Urinary bladder (tissue), 4 donors: ENCODE results near the gene PDHX. TPM values are rescaled to one million over a fixed set of nuclear protein-coding genes. Genes with fewer than 3 reads are reported as not detected.
"Not testable (repeated sequence)": the region's sequence is repeated elsewhere in the genome, so short reads cannot be mapped to it uniquely, and the experiment has no call there.

ENCODE experiments used
- DNase-seq: peaks from one replicate; pipeline ENCODE4 v3.0.0-alpha.2; 2015; ENCODE audit errors: extremely low spot score
- H3K27ac ChIP-seq: one replicate; pipeline ENCODE4 v1.5.1; 2013; ENCODE audit warnings: low read depth, mild to moderate bottlenecking, moderate library complexity
- H3K36me3 ChIP-seq: one replicate; pipeline ENCODE4 v1.6.1; 2013; ENCODE audit warnings: mild to moderate bottlenecking, moderate library complexity; ENCODE audit not compliant: insufficient read depth
- H3K4me1 ChIP-seq: one replicate; pipeline ENCODE4 v1.6.1; 2013; ENCODE audit warnings: mild to moderate bottlenecking, moderate library complexity; ENCODE audit not compliant: insufficient read depth
- H3K4me3 ChIP-seq: one replicate; pipeline ENCODE4 v1.5.1; 2013; ENCODE audit warnings: low read depth, low read length
- WGBS: extraction: QIAGEN DNeasy Blood & Tissue Kit; methylation state at CpG from one replicate; pipeline ENCODE4 v1.1.7; 2013; 5-methylcytosine and 5-hydroxymethylcytosine counted together
- polyA plus RNA-seq: library from polyadenylated mRNA; stranded (reverse); fragments of 200-250 nt; gene quantifications from one replicate; pipeline ENCODE4 v1.2.3, GENCODE V29; 2013
- total RNA-seq: library from RNA; depleted of rRNA; stranded (reverse); fragments of >200 nt; gene quantifications from one replicate; pipeline ENCODE4 v1.2.3, GENCODE V29; 2014
- donor health status: healthy with polysubstance abuse.
- donor health status: healthy.

Gene PDHX
- total RNA-seq: 37.8 TPM
- 25.3 TPM for polyA plus RNA-seq

DNA sequence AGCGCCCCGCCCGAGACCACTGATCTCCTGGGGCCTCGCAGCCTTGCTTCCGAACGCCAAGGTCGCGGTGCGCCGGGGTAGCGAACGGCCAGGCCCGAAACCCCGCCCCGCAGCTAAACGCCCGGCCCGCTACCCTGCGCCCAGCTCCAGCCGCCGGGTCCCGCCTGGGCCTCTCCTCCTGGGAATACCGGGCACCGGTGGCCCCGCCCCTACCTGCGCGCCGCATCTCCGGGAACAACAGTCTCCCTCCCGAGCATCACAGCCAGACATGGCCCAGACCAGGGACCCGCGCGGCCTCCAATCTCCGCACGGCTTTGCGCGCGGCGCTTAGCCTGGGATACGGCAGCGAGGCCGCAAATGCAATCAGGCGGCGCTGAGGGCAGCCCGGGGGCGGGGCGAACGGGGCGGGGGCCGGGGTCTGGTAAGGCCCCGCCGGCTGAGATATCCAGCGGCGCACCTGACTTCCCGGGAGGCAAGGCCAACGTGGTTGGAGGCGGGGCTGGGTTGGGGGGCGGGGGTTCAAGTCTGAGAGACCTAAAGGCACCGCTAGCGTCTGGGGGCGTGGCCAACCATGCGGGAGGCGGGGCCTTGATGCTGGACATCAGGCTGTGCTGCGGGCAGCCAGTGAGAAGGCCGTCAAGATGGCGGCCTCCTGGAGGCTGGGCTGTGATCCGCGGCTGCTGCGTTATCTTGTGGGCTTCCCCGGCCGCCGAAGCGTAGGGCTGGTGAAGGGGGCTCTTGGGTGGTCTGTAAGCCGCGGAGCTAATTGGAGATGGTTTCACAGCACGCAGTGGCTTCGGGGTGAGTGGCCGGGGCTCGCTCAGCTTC is at the start of gene PDHX, which contains the start of gene APIP:
Gene PDHX, plus strand, starts transcription at position 604 of the 828 bp plus-strand sequence. Its CDS starts 38 bp downstream, at position 642.
Gene APIP, minus strand, starts transcription at position 365 of the 828 bp plus-strand sequence. Its CDS starts 95 bp downstream, at position 270.
- peak within 1 kb of the TSS; percentile 68 for H3K4me3 ChIP-seq
- peak; percentile 91 for DNase-seq
- peaks cover 1% of the 10 kb centered on the region for H3K36me3 ChIP-seq
- H3K27ac ChIP-seq: peak within 1 kb of the TSS; percentile 90
- WGBS: under 1% methylated on average over 79 of the region's 79 CpGs
- H3K4me1 ChIP-seq: no peaks in the 10 kb centered on the region

DNA sequence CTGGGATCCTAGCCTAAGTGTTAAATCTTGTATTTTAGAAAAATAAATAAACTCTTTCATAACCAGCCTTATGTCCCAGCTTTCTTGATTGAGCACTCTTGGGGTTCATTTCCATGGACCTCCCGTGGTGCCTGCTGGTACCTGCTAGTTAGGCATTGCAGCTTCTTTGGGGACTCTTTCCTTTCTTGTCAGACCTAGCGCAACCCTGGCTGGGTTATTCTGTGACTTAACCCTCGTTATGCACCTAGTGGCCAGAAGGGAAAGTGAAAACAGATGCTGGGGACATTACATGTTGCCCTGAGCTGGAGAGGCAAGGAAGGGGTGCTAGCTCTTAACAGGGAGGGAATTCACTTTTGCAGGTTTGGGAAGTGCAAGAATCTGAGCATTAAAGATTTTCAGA is 47.0 kb upstream of the PDHX start:
- Histone ChIP-seq H3K4me1 (no peaks in the 10 kb centered on the region), H3K27ac (no peak overlapping the region), H3K4me3 (no peak overlapping the region), H3K36me3 (no peaks in the 10 kb centered on the region)
- 71% methylated on average over 3 of the region's 3 CpGs for WGBS
- DNase-seq: no peak

DNA sequence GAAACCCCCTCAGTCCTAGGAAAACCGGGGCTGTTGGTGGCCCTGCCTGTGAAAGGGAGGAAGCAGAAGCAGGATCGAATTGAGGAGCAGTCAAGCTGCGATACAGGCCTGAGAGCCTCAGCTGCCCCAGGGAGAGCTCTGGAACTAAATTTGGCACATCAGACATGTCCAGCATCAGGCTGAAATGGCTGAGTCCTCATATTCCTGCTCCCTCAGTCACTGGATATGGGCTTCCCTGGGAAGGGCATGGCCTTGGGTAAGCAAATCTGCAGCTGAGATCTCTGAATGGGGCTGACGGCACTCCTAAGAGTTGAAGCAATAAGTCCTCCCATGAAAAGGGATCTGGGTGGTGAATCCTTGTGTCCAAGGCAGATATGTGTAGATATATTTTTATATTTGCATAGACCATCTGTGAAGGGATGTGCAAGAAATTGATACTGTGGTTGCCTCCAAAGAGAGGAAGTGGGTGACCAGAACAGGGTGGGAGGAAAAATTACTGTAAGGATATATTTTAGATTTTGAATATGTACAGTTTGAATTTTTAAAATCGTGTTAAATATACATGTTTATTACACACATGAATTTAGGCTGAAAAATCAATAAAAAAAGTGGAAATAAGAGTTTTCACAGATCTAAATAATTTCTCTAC is 45.7 kb upstream of the PDHX start:
- Histone ChIP-seq H3K27ac (no peak overlapping the region), H3K4me1 (no peaks in the 10 kb centered on the region), H3K36me3 (no peaks in the 10 kb centered on the region), H3K4me3 (no peak overlapping the region)
- WGBS: 89% methylated on average over 5 of the region's 5 CpGs
- DNase-seq: no peak

DNA sequence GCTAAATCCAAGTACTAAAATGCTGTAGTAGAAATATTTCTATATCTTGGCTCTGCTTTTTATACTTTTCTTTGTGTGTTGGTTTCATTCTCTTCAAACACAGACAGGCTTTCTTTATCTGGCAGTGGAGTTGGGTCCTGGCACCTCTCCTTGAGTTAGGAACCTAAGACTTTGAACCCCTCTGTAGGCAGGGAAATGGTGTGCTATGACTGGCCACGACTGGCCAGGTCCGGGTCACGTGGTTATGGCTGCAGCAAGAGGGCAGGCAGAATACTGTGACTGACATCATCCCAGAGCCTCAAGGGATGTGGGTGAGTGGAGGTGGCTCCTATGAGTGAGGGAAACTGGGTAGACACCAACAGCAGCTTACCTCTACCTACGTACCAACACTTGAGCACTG is 42.2 kb upstream of the PDHX start:
- 95% methylated on average over 4 of the region's 4 CpGs for WGBS
- no peaks in the 10 kb centered on the region for H3K4me1 ChIP-seq
- no peak for DNase-seq

DNA sequence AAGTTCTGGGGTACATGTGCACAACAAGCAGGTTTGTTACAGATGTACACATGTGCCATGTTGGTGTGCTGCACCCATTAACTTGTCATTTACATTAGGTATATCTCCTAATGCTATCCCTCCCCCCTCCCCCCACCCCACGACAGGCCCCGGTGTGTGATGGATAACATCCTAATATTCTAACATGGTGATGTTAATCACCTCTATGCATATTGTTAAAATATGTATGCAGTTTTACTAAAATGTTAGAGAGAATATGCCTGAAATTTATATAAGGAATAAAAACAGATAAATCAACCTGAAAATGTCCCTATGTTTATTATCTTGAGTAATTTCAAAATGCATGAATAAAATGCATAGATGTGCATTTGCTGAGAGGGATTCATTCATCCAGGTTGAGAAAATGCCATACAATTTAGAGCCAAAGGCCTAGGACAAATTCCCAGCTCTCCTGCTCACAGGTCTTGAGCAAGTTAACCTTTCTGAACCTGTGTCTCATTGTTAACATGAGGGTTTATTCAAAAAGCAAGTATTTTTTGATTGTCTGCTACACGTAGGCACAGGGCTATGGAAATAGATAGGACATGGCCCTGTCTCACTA is 38.9 kb upstream of the PDHX start:
- Histone ChIP-seq H3K27ac (no peak overlapping the region), H3K4me3 (no peak overlapping the region), H3K36me3 (no peaks in the 10 kb centered on the region), H3K4me1 (no peaks in the 10 kb centered on the region)
- DNase-seq: no peak
- 95% methylated on average over 3 of the region's 3 CpGs for WGBS

More for the DNA sequence above, 42.2 kb upstream of the PDHX start:
- Histone ChIP-seq H3K27ac (no peak overlapping the region), H3K4me3 (no peak overlapping the region), H3K36me3 (no peaks in the 10 kb centered on the region)

DNA sequence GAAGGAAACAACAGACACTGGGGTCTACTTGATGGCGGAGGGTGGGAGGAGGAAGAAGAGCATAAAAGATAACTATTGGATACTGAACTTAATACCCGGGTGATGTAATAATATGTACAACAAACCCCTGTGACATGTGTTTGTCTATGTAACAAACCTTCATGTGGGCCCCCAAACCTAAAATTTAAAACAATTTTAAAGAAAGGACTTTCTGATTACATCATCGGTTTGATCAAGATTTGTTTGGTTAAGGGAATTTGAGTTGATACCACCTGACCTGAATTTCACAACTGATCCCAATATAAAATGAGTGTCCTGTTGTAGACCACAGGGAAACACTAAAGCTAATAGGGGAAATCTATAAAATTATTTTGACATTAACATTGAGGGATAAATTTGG is 34.5 kb upstream of the PDHX start:
- over 99% methylated on average over 3 of the region's 3 CpGs for WGBS
- no peaks in the 10 kb centered on the region for H3K4me1 ChIP-seq
- no peak overlapping the region for H3K4me3 ChIP-seq
- H3K36me3 ChIP-seq: peaks cover under 1% of the 10 kb centered on the region
- H3K27ac ChIP-seq: no peak overlapping the region
- no peak for DNase-seq

DNA sequence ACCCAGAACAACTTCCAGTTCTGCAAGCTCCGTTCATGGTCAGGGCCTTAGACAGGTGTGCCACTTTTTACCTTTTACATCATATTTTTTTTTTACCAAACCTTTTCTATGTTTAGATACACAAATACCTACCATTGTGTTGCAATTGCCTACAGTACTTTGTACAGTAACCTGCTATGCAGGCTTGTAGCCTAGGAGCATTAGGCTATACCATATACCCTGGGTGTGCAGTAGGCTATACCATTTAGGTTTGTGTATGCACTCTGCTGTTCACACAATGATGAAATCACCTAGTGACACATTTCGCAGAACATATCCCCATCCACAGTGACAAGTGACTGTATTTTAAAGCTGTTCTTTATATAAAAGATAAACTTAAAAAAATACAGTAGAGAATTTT is 29.8 kb upstream of the PDHX start:
- no peak overlapping the region for H3K4me3 ChIP-seq
- 94% methylated on average over 2 of the region's 2 CpGs for WGBS
- peaks cover 2% of the 10 kb centered on the region for H3K36me3 ChIP-seq
- no peak for DNase-seq
- H3K27ac ChIP-seq: no peak overlapping the region
- no peaks in the 10 kb centered on the region for H3K4me1 ChIP-seq

DNA sequence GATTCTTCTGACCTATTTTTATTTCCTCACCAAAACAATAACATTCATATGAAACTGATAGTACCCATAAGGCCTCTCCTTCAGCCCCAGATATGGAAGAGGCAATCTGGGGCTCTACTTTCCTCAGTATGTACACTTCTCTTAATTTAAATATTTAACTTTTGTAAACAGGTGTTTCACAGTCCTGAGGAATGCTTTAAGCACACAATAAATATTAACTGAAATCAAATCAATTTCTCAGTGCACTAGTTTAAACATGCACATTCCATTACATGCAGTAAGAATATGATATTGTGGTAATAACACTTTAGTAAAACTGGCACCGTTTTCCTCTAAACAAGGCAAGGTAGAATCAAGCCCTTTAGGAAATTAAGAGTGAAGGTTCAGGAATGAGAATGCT is 29.2 kb upstream of the PDHX start:
- H3K27ac ChIP-seq: no peak overlapping the region
- WGBS: 82% methylated on average over 1 of the region's 1 CpG
- no peak for DNase-seq
- H3K36me3 ChIP-seq: peaks cover 2% of the 10 kb centered on the region
- H3K4me1 ChIP-seq: no peaks in the 10 kb centered on the region
- no peak overlapping the region for H3K4me3 ChIP-seq

DNA sequence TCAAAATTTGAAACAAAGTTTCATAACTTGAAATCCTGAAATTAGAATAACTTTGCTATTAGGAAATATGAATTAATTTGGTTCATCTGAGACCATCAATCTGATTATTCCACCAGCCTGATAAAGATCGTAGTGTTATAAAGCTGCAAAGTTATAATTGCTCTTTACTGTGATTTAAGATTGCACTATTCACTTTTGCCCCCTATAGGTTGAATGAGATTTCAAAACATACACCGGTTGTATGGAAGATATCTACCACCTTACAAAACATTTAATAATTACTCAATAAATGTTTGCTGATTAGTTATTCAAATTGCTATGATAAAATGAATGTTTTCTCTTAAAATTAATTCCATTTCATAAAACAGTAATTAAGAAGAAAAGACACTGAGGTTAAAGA is 26.3 kb upstream of the PDHX start:
- Histone ChIP-seq H3K4me3 (no peak overlapping the region), H3K36me3 (peaks cover 2% of the 10 kb centered on the region), H3K4me1 (no peaks in the 10 kb centered on the region), H3K27ac (no peak overlapping the region)
- no peak for DNase-seq
- WGBS: 56% methylated on average over 2 of the region's 2 CpGs

DNA sequence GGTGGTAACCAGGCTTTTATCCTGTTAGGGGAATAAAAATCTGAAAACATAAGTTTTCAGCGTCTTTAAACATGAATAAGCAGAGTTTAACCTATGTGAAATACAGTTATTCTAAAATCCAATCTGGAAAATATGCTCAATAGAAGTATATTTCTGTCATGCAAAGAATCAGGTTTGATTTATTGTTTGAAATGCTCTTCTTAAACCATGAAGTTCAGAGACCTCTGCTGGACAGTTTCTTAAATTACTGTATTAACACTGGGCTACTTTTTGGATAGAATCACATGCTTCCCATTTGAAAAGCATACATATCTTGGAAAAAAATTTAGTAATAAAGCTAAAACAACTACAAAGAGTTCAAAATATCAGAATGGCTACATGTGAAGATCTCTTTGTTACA is 25.6 kb upstream of the PDHX start:
- Histone ChIP-seq H3K4me3 (no peak overlapping the region), H3K27ac (no peak overlapping the region), H3K4me1 (no peaks in the 10 kb centered on the region), H3K36me3 (peaks cover 2% of the 10 kb centered on the region)
- 84% methylated on average over 1 of the region's 1 CpG for WGBS
- DNase-seq: peak; percentile 20

DNA sequence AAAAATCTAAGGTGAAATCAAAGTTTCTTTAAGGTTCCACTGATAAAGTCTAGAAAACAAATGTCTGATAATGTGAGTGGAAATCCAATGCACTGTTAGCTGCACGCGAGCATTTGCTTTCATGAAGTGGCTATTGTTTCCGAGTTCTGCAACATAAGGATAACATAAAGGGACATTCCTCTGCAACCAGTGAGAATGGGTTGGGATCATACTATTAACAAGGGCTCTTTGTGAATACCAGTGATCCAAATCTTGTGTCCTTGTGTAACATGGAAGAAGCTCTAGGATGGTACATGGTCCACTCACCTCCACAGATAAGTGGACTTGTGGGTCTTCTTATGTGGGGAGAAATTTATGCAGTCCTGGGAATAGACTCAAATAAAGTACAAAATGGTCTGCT is 24.8 kb upstream of the PDHX start:
- H3K4me1 ChIP-seq: no peaks in the 10 kb centered on the region
- 89% methylated on average over 3 of the region's 3 CpGs for WGBS
- peaks cover 2% of the 10 kb centered on the region for H3K36me3 ChIP-seq
- no peak for DNase-seq
- no peak overlapping the region for H3K4me3 ChIP-seq
- no peak overlapping the region for H3K27ac ChIP-seq

DNA sequence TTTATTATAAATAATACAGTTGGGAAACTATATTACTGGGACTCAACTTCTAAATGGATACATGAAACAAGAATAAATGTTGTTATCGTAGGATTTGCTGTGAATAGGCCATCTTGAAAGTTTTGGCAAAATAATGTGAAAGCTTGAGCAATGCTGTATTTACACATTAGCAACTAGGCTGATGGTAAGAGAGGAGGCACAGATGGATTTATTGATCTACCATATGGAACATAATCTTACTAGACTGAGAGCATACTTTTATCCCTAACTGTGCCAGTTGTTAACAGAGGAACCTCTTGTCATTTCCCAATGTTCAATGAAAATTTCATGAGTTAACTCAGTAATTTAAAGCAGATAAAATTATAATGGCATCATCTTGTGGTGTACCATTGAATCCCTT is 23.0 kb upstream of the PDHX start:
- Histone ChIP-seq H3K4me1 (no peaks in the 10 kb centered on the region), H3K27ac (no peak overlapping the region), H3K4me3 (no peak overlapping the region), H3K36me3 (no peaks in the 10 kb centered on the region)
- 85% methylated on average over 1 of the region's 1 CpG for WGBS
- DNase-seq: no peak

DNA sequence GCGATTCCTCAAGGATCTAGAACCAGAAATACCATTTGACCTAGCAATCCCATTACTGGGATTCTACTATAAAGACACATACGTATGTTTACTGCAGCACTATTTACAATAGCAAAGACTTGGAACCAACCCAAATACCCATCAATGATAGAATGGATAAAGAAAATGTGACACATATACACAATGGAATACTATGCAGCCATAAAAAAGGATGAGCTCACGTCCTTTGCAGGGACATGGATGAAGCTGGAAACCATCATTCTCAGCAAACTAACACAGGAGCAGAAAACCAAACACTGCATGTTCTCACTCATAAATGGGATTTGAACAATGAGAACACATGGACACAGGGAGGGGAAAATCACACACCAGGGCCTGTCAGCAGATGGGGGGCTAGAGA is 20.2 kb upstream of the PDHX start:
- H3K36me3 ChIP-seq, H3K4me1 ChIP-seq, DNase-seq, H3K27ac ChIP-seq, H3K4me3 ChIP-seq: not testable (repeated sequence)
- WGBS: 94% methylated on average over 3 of the region's 3 CpGs
